ENCODE results near the gene TMEM259.

The TMEM259 gene

DNA sequence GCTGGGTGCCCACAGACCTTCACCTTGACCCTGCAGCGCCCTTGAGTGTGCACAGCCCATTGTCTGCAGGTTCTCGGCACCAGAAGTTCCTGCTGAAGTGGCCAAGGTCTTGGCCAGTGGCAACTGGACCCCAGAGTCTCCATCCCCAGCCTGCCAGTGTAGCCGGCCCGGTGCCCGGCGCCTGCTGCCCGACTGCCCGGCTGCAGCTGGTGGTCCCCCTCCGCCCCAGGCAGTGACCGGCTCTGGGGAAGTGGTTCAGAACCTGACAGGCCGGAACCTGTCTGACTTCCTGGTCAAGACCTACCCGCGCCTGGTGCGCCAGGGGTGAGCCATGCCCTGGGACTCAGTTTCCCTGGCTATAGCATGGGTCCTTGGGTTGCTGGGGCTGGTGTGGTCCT lies 34.1 kb upstream of the TMEM259 start:
- DNase-seq = no peak

DNA sequence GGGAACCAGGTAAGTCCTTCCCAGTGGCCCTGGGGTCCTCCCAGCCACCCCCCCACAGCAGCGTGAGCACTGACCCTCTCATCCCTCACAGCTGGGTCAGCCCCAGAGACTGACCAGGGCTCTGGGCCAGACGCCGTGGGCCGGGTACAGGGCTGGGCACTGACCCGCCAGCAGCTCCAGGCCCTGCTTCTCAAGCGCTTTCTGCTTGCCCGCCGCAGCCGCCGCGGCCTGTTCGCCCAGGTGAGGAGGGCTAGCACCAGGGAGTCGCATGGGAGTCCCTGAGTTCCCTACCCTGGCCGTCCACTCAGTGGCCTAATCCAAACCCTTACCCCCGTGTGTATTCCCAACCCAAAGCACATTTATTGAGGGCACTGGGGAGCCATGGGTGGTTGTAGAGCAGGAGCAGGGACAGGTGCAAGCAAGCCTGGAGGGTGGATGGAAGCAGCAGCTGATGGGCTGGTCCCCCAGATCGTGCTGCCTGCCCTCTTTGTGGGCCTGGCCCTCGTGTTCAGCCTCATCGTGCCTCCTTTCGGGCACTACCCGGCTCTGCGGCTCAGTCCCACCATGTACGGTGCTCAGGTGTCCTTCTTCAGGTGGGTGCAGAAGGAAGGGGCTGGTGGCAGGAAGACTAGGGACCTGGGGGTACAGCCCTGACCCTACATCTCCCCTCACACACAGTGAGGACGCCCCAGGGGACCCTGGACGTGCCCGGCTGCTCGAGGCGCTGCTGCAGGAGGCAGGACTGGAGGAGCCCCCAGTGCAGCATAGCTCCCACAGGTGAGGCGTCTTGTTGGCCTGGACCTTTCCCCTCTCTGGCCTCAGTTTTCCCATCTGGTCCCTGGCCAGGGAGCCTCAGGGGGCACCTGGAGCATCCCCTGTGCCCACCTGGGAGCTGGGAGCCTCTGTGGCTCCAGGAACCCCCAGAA lies 33.4 kb upstream of the TMEM259 start:
- no peak for DNase-seq

DNA sequence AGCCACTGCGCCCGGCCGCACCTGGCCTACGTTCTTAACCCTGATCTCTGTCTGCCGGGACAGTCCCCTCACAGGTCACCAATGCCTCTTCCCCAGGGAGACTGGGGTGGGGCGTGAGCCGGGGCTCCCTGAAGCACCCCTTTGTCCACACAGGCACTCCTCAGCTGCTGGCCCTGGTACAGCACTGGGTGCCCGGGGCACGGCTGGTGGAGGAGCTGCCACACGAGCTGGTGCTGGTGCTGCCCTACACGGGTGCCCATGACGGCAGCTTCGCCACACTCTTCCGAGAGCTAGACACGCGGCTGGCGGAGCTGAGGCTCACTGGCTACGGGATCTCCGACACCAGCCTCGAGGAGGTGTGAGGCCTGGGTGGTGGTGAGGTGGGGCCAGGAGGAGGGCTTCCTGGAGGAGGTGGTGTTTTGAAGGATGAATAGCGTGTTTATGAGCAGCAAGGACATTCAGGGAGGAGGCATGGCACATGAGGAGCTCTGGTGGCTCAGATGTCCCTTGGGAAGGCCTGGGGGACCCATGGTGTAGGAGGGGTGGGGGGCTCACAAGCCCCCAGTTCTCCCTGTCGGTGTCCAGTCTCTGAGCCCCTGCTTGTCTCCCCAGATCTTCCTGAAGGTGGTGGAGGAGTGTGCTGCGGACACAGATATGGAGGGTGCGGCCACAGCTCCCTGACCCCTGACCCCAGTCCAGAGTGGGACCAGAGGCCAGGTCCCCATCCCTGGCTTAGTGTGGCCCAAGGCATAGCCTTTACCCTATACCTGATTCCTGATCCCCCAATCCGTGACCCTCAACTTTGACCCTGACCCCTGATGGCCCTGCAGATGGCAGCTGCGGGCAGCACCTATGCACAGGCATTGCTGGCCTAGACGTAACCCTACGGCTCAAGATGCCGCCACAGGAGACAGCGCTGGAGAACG lies 32.5 kb upstream of the TMEM259 start:
- DNase-seq = no peak

DNA sequence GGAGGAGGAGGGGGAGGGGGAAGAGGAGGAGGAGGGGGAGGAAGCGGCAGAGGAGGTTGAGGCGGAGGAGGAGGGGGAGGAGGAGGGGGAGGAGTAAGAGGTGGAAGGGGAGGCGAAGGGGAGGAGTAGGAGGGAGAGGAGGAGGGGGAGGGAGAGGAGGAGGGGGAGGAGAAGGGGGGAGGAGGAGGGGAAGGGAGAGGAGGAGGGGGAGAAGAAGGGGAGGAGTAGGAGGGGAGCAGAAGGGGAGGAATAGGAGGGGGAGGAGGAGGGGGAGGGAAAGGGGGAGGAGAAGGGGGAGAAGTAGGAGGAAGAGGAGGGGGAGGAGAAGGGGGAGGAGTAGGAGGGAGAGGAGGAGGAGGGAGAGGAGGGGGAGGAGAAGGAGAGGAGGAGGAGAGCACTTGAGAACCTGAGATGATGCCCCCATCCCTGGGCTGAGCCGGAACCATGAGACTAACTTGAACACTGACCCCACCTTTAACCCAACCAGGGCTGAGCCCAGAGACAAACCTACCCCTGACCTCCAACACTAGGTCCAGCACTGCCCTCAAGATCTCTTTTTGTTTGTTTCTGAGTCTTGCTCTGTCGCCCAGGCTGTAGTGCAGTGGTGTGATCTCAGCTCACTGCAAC lies 31.5 kb upstream of the TMEM259 start:
- DNase-seq = no peak

DNA sequence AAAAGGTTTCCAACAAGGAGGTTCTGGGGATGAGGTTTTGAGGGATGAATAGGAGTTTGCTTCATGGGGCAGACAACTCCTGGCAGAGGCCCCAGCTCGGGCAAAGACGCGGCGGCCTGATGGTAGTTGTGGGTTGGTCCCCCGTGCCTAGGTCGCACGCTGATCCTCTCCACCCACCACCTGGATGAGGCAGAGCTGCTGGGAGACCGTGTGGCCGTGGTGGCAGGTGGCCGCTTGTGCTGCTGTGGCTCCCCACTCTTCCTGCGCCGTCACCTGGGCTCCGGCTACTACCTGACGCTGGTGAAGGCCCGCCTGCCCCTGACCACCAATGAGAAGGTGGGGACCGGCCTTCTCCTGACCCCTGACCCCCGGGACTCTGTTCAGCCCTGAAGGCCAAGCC lies 30.9 kb upstream of the TMEM259 start:
- no peak for DNase-seq

DNA sequence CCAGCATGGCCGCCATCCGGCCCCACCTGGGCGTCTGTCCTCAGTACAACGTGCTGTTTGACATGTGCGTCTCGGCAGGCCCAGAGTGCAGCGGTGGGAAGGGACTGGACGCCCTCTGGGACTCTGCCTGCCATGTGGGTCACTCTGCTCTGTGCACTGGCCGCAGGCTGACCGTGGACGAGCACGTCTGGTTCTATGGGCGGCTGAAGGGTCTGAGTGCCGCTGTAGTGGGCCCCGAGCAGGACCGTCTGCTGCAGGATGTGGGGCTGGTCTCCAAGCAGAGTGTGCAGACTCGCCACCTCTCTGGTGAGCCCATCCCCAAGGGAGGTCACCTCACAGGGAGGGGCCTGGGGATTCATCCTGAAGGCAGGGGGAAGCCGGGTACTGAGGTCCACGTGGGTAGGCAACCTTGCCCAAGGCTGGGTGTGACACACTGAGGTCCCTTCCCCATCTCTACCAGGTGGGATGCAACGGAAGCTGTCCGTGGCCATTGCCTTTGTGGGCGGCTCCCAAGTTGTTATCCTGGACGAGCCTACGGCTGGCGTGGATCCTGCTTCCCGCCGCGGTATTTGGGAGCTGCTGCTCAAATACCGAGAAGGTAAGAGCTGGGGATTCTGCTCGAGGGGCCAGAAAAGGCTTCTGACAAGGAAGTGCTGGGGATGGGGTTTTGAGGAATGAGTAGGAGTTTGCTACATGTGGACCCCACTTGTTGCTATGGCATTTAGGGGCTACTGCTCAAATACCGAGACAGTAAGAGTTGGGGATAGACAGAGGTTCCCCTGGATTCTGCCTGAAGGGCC lies 30.3 kb upstream of the TMEM259 start:
- DNase-seq = no peak

DNA sequence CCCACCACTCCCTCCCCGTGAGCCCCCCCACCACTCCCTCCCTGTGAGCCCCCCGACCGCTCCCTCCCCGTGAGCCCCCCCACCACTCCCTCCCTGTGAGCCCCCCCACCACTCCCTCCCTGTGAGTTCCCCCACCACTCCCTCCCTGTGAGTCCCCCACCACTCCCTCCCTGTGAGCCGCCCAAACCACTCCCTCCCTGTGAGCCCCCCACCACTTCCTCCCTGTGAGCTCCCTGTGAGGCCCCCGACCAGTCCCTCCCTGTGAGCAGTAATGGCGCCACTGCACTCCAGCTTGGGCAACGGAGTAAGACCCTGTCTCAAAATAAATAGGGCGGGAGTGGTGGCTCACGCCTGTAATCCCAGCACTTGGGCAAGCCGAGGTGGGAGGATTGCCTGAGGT lies 28.9 kb upstream of the TMEM259 start:
- DNase-seq = no peak

DNA sequence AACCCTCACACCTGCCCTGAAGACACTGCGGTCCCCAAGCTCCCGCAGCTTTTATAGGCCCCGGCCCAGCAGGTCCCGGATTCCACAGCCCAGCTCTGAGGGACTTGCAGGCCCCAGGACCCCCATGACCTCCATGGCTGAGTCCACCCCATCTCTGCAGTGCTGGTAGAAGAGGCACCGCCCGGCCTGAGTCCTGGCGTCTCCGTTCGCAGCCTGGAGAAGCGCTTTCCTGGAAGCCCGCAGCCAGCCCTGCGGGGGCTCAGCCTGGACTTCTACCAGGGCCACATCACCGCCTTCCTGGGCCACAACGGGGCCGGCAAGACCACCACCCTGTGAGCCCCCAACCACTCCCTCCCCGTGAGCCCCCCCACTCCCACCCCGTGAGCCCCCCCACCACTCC lies 28.2 kb upstream of the TMEM259 start:
- DNase-seq = no peak

DNA sequence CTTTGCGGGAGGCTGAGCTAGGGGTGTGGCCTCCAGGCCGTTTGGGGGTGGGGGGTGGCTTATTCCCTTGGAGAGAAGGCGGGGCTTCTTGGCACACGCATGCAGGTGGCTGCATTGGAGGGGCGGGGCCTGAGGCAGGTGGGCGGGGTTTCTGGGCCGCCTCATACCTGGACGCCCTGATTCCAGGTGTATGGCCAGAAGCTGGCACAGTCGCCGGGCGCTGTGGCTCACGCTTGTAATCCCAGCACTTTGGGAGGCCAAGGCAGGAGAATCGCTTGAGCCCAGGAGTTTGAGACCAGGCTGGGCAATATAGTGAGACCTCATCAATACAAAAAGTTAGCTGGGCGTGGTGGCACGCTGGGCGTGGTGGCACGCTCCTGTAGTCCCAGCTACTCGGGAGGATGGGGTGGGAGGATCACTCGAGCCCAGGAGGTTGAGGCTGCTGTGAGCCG lies 26.8 kb upstream of the TMEM259 start:
- DNase-seq = no peak

DNA sequence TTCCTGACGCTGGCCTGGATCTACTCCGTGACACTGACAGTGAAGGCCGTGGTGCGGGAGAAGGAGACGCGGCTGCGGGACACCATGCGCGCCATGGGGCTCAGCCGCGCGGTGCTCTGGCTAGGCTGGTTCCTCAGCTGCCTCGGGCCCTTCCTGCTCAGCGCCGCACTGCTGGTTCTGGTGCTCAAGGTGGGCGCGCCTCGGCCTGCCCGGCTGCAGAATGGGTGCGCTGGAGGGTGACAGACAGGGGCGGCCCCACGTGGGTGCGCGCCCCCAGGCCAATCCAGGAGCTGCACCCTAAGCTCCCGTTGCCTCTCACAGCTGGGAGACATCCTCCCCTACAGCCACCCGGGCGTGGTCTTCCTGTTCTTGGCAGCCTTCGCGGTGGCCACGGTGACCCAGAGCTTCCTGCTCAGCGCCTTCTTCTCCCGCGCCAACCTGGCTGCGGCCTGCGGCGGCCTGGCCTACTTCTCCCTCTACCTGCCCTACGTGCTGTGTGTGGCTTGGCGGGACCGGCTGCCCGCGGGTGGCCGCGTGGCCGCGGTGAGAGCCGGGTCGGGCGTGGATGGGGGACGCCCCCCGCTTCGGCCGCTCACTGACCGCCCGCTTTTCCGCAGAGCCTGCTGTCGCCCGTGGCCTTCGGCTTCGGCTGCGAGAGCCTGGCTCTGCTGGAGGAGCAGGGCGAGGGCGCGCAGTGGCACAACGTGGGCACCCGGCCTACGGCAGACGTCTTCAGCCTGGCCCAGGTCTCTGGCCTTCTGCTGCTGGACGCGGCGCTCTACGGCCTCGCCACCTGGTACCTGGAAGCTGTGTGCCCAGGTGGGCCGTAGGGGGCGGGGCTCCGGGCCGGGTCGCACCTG lies 26.1 kb upstream of the TMEM259 start:
- no peak for DNase-seq

DNA sequence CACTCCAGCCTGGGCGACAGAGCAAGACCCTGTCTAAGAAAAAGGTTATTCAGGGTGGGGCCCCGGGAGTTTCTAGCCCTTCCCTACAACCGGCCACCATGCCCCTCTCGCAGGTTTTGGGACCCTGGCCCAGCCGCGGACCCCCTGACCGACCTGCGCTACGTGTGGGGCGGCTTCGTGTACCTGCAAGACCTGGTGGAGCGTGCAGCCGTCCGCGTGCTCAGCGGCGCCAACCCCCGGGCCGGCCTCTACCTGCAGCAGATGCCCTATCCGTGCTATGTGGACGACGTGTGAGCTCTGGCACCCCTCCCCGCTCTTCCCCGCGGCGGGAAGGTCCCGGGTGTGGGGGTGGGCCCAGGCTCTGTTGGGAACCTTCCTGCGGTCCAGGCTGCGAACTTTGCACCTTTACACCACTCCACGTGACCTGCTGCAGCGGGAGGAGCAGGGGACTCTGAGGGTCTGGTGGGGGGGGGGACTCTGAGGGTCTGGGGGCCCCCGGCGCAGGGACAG lies 25.2 kb upstream of the TMEM259 start:
- no peak for DNase-seq

DNA sequence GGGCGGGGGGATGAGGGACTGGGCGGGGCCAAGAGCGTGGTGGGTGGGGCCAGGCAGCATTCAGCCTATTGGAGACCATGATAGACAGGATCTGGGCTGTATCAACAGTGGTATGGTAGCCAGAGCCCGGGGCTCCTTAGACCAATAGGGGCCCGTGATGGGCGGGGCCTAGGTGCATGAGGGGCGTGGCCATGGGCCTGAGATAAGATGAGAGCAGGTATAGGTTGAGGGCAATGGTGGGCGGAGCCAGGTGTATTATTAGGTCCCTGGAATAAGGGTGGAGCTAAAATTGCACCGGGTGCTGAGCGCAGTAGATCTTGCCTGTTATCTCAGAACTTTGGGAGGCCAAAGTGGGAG lies 24.3 kb upstream of the TMEM259 start:
- no peak for DNase-seq

DNA sequence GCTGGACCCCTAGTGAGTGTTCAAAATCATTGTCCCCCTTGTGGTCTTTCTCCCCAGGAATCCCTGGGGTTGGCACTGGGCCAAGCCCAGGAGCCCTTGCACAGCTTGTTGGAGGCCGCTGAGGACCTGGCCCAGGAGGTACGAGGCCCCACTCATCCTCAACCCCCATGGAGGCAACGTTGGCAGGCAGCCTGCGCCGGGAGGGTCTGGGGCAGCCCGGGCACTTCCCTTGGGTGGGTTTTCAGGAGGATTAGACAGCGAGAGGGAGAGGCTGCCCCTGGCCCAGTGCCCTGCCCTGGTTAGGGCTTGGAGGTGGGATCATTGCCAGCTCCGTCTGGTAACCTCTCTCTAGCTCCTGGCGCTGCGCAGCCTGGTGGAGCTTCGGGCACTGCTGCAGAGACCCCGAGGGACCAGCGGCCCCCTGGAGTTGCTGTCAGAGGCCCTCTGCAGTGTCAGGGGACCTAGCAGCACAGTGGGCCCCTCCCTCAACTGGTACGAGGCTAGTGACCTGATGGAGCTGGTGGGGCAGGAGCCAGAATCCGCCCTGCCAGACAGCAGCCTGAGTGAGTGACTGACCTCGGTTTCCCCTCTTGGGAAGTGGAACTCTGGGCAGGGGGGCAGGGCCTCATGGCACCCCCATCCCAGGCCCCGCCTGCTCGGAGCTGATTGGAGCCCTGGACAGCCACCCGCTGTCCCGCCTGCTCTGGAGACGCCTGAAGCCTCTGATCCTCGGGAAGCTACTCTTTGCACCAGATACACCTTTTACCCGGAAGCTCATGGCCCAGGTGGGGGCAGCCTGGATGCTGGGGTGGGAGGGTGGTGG lies 22.0 kb upstream of the TMEM259 start:
- DNase-seq = no peak

DNA sequence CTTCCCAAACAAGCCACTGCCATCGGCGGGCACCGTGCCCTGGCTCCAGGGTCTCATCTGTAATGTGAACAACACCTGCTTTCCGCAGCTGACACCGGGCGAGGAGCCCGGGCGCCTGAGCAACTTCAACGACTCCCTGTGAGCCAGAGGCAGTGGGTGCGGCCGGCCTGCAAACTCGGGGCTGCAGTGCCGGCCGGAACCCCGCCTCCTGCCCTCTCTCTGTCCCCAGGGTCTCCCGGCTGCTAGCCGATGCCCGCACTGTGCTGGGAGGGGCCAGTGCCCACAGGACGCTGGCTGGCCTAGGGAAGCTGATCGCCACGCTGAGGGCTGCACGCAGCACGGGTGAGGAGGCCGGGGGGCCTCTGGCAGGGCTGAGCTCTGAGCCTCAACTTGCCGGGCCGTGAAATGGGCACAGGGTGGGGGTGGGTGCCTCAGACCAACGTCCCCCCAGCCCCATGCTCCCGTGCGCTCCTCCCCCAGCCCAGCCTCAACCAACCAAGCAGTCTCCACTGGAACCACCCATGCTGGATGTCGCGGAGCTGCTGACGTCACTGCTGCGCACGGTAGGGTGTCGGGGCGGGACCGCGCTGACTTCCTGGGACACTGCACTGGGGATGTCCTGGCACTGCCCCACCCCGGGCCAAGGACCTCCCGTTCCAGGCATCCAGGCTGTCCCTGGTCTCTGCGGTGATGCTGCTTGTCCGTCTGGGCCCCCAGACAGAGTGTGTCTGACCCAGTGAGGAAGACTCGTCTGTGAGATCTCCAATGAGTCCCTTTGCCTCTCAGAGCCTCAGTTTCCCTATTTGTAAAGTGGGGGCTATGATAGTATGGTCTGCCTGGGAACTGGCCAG lies 21.1 kb upstream of the TMEM259 start:
- no peak for DNase-seq

DNA sequence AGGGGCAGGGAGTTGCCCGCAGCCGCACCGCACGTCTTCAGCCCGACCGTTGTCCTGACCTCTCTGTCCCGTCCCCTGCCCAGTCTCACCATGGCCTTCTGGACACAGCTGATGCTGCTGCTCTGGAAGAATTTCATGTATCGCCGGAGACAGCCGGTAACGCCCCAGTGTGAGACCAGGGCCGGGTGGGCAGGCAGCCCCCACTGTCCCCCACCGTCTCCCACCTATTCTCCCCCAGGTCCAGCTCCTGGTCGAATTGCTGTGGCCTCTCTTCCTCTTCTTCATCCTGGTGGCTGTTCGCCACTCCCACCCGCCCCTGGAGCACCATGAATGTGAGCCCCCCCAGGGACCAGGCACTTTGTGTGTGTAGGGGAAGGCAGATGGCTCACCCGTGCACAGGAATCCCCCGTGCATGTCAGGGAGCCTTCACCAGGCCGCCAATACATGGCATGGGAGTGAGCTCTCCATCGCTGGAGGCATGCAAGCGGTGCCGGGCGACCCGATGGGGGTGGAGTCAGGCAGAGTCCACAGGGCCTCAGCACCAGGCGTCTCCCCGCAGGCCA lies 20.4 kb upstream of the TMEM259 start:
- DNase-seq = no peak

DNA sequence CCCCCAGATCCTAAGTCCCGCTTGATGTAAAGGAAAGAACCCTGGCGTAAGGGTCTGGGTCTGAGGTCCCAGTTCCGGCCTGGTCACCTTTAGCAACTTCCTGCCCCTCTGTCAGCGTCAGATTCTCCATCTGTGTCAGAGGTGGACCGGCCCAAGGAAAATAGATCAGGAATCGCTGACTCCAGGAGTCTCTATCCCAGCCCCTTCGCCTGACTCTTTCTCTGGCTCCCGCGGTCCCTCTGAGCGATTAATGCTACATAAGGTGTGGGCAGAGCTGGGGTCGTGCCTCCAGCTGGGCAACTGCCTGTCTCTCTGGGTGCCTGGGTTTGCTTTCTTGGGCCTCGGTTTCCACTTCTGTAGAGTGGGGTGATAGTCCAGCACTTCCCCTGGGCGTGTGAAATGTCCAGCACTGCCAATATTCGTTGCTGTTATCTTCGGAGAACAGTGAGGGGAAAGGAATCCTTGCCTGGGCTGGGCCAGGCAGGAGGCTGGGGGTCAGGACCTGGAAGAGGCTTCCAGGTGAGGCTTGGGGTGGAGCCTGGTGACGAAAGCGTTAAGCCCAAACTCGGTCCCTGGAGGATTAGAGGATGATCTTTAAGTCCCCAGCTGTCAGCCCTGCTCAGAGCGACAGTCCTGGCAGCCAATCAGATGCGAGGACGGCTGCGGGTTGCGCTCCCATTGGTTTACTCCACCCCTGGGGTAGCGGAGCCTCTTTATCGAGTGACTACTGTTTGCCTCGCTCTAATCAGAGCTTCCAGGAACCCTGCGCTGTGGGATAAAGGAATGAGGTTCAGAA lies 19.8 kb upstream of the TMEM259 start:
- DNase-seq = no peak

DNA sequence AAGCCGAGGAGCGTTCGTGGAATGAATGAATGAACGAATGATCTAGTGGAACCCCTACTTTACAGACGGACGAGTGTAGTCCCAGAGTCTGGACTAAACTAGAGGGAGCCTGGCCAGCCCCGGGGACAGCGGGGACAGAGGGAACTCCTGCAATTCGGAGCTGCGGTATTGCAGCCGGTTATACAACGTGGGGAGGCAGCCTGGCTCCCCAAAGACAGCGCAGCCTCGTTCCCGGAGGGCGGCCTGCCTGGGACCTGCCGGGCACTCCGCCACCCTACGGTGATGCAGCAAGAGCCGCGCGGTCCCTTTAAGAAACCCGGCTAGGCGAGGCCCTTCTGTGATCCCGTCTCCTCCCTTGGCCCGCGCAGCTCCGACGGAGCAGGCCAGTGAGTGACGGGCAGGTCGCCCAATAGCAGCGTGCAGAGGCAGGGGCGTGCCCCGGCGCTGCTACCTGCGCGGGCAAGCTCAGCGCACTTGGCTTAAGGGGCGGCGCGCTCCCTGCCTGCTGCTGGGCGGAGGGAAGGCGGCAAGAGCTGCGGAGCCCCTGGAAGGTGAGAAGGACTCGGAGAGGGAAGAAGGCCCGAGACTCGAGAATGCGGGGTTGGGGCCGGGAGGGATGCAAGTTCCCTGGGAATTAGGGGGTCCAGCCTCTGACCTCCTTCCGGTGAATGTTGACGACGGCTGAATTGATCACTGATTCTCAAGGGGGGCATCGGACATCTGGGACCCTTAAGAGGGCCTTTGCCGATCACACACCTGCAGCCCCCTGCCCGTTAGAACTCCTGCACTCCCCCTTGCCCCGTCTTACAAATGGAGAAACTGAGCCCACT lies 18.9 kb upstream of the TMEM259 start, which contains the start of gene ABCA7:
Gene ABCA7 (plus strand): TSS at position 462 of the 830 bp plus-strand sequence. CDS start 1,255 bp downstream, outside the sequence.
- peak; percentile 92 for DNase-seq

All from GF-D8 (cell line).